Activated naive CD8-positive, alpha-beta T cell treated with anti-CD3 and anti-CD28 coated beads for 36 hours (primary cell): Measurements from ENCODE around the gene GLRX. TPM values are rescaled to one million over a fixed set of nuclear protein-coding genes. Genes with fewer than 3 reads are reported as not detected.
"Not testable (repeated sequence)": the region's sequence is repeated elsewhere in the genome, so short reads cannot be mapped to it uniquely, and the experiment has no call there.

Experiments
- DNase-seq: peaks from one replicate; pipeline ENCODE4 v3.0.0; 2021
- H3K27ac Mint-ChIP-seq: one replicate; pipeline ENCODE4 v1.8.0; 2022; ENCODE audit warnings: mild to moderate bottlenecking, moderate library complexity, mixed read lengths
- H3K27me3 Mint-ChIP-seq: one replicate; pipeline ENCODE4 v1.8.0; 2022; ENCODE audit warnings: mild to moderate bottlenecking, mixed read lengths
- H3K36me3 Mint-ChIP-seq: one replicate; pipeline ENCODE4 v1.8.0; 2021; ENCODE audit warnings: mild to moderate bottlenecking, mixed read lengths
- H3K4me1 Mint-ChIP-seq: one replicate; pipeline ENCODE4 v1.8.0; 2021; ENCODE audit warnings: mixed read lengths
- H3K4me3 Mint-ChIP-seq: one replicate; pipeline ENCODE4 v1.8.0; 2022; ENCODE audit warnings: mild to moderate bottlenecking, moderate library complexity, mixed read lengths
- H3K9me3 Mint-ChIP-seq: one replicate; pipeline ENCODE4 v1.8.0; 2022; ENCODE audit warnings: mixed read lengths
- total RNA-seq, 2 experiments: library from RNA; stranded (reverse); gene quantifications; one replicate each; pipeline ENCODE4 v1.2.3, GENCODE V29; 2021

GLRX gene
- total RNA-seq = 10 to 100 TPM; 26.4 to 29.5 TPM

- H3K4me1 Mint-ChIP-seq = peaks cover 52% of the 10 kb centered on the region
- H3K4me3 Mint-ChIP-seq = peak within 1 kb of the TSS; percentile 97
- no peaks in the 10 kb centered on the region for H3K36me3 Mint-ChIP-seq
- peak within 1 kb of the TSS; percentile 90 for H3K27ac Mint-ChIP-seq
- no peaks in the 10 kb centered on the region for H3K9me3 Mint-ChIP-seq
- no peaks in the 10 kb centered on the region for H3K27me3 Mint-ChIP-seq
- peak; percentile 48 for DNase-seq
These were observed at the start of gene GLRX for GRCh38 chr5:95822542-95823181. Gene GLRX (minus strand): TSS chr5:95822726. CDS start chr5:95822662, 64 bp downstream.

DNA sequence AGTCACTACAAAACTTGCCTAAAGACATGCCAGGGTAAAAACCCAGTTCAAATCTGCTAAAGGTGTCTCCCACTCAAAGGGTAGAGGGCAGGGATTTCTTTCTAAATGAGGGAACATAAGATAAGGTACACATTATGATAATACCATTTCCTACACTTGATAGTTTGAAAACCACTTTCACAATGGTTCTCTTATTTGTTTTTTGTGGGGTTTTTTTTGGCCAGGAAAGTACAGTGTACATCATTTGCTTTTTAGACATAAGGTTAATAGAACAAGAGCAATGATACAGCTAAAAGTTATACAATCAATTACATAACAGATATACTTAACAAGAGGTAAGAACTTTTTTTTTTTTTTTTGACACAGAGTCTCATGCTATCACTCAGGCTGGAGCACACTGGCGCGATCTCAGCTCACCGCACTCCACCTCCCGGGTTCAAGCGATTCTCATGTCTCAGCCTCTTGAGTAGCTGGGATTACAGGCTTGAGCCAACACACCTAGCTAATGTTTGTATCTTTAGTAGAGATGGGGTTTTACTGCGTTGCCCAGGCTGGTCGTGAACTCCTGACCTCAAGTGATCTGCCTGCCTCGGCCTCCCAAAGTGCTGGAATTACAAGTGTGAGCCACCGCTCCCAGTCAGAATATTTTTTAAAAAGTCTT is 48.8 kb upstream of the GLRX start:
- Mint-ChIP-seq H3K27me3 (no peaks in the 10 kb centered on the region), H3K4me3 (peak overlapping the region; percentile 50), H3K36me3 (peaks cover 6% of the 10 kb centered on the region)

GRCh38 chr5:95870105-95870672 is 47.7 kb upstream of the GLRX start:
- no peaks in the 10 kb centered on the region for H3K27me3 Mint-ChIP-seq
- peaks cover 6% of the 10 kb centered on the region for H3K36me3 Mint-ChIP-seq
- H3K4me3 Mint-ChIP-seq = peak overlapping the region; percentile 67
- peaks cover 52% of the 10 kb centered on the region for H3K4me1 Mint-ChIP-seq
- peak; percentile 68 for DNase-seq
- peak overlapping the region; percentile 99 for H3K27ac Mint-ChIP-seq
- peaks cover 8% of the 10 kb centered on the region for H3K9me3 Mint-ChIP-seq

More for the DNA sequence above, 48.8 kb upstream of the GLRX start:
- Mint-ChIP-seq H3K4me1 (peaks cover 48% of the 10 kb centered on the region), H3K27ac (peak overlapping the region; percentile 99), H3K9me3 (peaks cover 8% of the 10 kb centered on the region)
- no peak for DNase-seq

- Mint-ChIP-seq H3K4me3 (peak overlapping the region; percentile 22), H3K4me1 (peaks cover 58% of the 10 kb centered on the region), H3K27ac (peak overlapping the region; percentile 85)
- H3K9me3 Mint-ChIP-seq, H3K27me3 Mint-ChIP-seq, H3K36me3 Mint-ChIP-seq: not testable (repeated sequence)
- peak; percentile 75 for DNase-seq
These were observed 46.8 kb upstream of the GLRX start for GRCh38 chr5:95869173-95869855.

DNA sequence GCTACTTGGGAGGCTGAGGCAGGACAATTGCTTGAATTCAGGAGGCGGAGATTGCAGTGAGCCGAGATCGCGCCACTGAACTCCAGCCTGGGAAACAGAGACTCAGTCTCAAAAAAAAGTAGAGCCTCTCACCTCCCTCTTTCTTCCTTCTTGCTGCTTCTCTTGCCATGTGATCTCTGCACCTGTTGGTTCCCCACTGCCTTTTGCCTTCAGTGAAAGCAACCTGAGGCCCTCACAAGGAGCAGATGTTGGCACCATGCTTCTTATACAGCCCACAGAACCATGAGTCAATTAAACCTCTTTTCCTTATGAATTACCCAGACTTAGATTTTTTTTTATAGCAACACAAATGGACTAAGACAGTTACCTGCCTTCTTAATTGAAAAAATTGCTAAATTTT is 45.6 kb upstream of the GLRX start:
- Mint-ChIP-seq H3K27ac (no peak overlapping the region), H3K4me3 (no peak overlapping the region)

GRCh38 chr5:95866435-95867040 is 44.0 kb upstream of the GLRX start:
- H3K4me3 Mint-ChIP-seq = no peak overlapping the region
- H3K9me3 Mint-ChIP-seq = peaks cover 8% of the 10 kb centered on the region
- peaks cover 62% of the 10 kb centered on the region for H3K4me1 Mint-ChIP-seq
- DNase-seq = no peak
- peaks cover 6% of the 10 kb centered on the region for H3K36me3 Mint-ChIP-seq
- H3K27ac Mint-ChIP-seq = no peak overlapping the region
- no peaks in the 10 kb centered on the region for H3K27me3 Mint-ChIP-seq

More for the DNA sequence above, 45.6 kb upstream of the GLRX start:
- peaks cover 6% of the 10 kb centered on the region for H3K36me3 Mint-ChIP-seq
- no peaks in the 10 kb centered on the region for H3K27me3 Mint-ChIP-seq
- H3K4me1 Mint-ChIP-seq = peaks cover 58% of the 10 kb centered on the region
- no peak for DNase-seq
- H3K9me3 Mint-ChIP-seq = peaks cover 8% of the 10 kb centered on the region

GRCh38 chr5:95864944-95865504 is 42.5 kb upstream of the GLRX start:
- Mint-ChIP-seq H3K9me3 (peaks cover 8% of the 10 kb centered on the region), H3K27ac (no peak overlapping the region), H3K4me3 (no peak overlapping the region), H3K4me1 (peaks cover 59% of the 10 kb centered on the region), H3K36me3 (peaks cover 6% of the 10 kb centered on the region), H3K27me3 (peaks cover 6% of the 10 kb centered on the region)
- DNase-seq = no peak

- Mint-ChIP-seq H3K9me3 (peaks cover 8% of the 10 kb centered on the region), H3K27ac (no peak overlapping the region), H3K4me1 (peaks cover 56% of the 10 kb centered on the region), H3K4me3 (no peak overlapping the region), H3K36me3 (peaks cover 6% of the 10 kb centered on the region), H3K27me3 (peaks cover 6% of the 10 kb centered on the region)
- DNase-seq = no peak
These were observed 41.9 kb upstream of the GLRX start for GRCh38 chr5:95864456-95864855.

DNA sequence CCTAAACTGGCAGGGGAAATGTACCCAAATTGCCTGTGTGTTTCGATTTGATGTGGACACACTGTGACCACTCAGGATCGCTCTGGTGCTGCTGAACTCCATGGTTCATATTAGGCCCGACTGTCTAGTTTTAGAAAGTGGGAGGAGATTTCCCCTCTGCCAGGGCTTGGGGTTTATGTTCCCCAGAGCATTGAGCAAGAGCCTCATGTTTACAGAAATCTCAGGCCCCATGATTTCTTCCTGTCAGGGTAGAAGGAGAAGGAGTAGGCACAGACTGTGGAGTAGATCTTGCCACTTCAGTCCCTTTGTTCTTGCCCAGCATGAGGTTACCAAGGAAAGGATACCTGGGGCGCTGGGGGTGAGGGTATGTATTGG is 40.8 kb upstream of the GLRX start:
- peaks cover 5% of the 10 kb centered on the region for H3K9me3 Mint-ChIP-seq
- DNase-seq = no peak
- peaks cover 3% of the 10 kb centered on the region for H3K36me3 Mint-ChIP-seq
- peaks cover 6% of the 10 kb centered on the region for H3K27me3 Mint-ChIP-seq
- H3K4me1 Mint-ChIP-seq = peaks cover 57% of the 10 kb centered on the region
- H3K4me3 Mint-ChIP-seq = no peak overlapping the region
- no peak overlapping the region for H3K27ac Mint-ChIP-seq

- no peaks in the 10 kb centered on the region for H3K36me3 Mint-ChIP-seq
- H3K27me3 Mint-ChIP-seq = peaks cover 6% of the 10 kb centered on the region
- peaks cover 3% of the 10 kb centered on the region for H3K9me3 Mint-ChIP-seq
- DNase-seq = no peak
- peaks cover 59% of the 10 kb centered on the region for H3K4me1 Mint-ChIP-seq
- no peak overlapping the region for H3K4me3 Mint-ChIP-seq
- peak overlapping the region; percentile 1 for H3K27ac Mint-ChIP-seq
These were observed 40.3 kb upstream of the GLRX start for GRCh38 chr5:95862671-95863382.

DNA sequence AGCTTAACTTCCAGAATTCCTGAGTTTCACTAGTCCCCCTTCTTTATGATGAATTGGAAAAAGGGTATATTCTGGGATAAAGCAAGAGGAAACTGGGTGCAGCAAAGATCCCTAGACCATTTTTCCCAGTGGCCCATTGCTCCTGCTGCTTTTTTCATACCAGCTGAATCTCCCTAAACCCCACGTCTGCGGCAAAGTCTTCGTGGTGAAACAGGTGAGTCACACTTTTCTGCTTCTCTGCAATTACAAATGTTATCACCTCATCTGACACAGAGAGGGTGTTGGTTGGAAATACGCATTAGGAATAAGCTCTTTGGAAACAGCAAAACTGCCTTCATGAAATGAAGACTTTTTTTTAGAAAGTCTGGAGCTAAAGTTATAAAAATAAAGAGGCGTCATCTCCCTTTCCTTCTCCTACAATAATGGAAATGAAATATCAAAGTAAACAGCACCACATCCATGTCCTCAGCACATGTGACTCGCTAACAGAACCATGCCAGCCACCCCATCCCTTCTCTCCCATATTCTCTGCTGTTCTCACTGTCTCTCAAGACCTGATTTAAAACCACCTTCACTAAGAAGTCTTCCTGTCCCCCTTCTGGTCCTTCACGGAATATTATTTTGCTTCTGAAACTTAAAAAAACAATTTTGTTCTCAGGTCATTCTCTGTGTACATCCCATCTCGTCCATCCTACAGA is 39.5 kb upstream of the GLRX start:
- Mint-ChIP-seq H3K4me1 (peaks cover 56% of the 10 kb centered on the region), H3K36me3 (no peaks in the 10 kb centered on the region), H3K9me3 (no peaks in the 10 kb centered on the region), H3K27me3 (peaks cover 6% of the 10 kb centered on the region), H3K27ac (peak overlapping the region; percentile 1), H3K4me3 (no peak overlapping the region)
- peak; percentile 36 for DNase-seq

GRCh38 chr5:95861221-95861863 is 38.8 kb upstream of the GLRX start:
- peak overlapping the region; percentile 8 for H3K27ac Mint-ChIP-seq
- DNase-seq = no peak
- peaks cover 52% of the 10 kb centered on the region for H3K4me1 Mint-ChIP-seq
- no peak overlapping the region for H3K4me3 Mint-ChIP-seq
- H3K36me3 Mint-ChIP-seq = no peaks in the 10 kb centered on the region
- H3K27me3 Mint-ChIP-seq = peaks cover 6% of the 10 kb centered on the region
- H3K9me3 Mint-ChIP-seq = no peaks in the 10 kb centered on the region

- no peaks in the 10 kb centered on the region for H3K9me3 Mint-ChIP-seq
- no peak overlapping the region for H3K4me3 Mint-ChIP-seq
- DNase-seq = no peak
- H3K27ac Mint-ChIP-seq = no peak overlapping the region
- H3K4me1 Mint-ChIP-seq = peaks cover 42% of the 10 kb centered on the region
- H3K36me3 Mint-ChIP-seq = no peaks in the 10 kb centered on the region
- H3K27me3 Mint-ChIP-seq = peaks cover 6% of the 10 kb centered on the region
These were observed 37.1 kb upstream of the GLRX start for GRCh38 chr5:95859661-95860060.
